Measurements from ENCODE around the gene ABCD3. TPM values are rescaled to one million over a fixed set of nuclear protein-coding genes. Genes with fewer than 3 reads are reported as not detected.

Gene ABCD3
- total RNA-seq, 1 experiment from 2014 or later = 48.8 TPM

GRCh38 chr1:94399453-94399852, 18.7 kb upstream of the ABCD3 start (continued):
- TF ChIP-seq CTCF (IDR thresholded peaks at IDR 0.05 in 2 of 3, conservative IDR thresholded peaks at IDR 0.05 in 1 of 3; ENCODE audit: borderline replicate concordance in 1 of 3, insufficient read depth in 1 of 3, low read depth in 2 of 3, low read length in 2 of 3) (no peak), ZFX (IDR thresholded peaks at IDR 0.05) (no peak), EZH2phosphoT487 (IDR thresholded peaks at IDR 0.05; ENCODE audit: borderline replicate concordance) (no peak), MAX (IDR thresholded peaks at IDR 0.05) (no peak), ZNF274 (IDR thresholded peaks at IDR 0.05; ENCODE audit: low read depth, low read length) (no peak)

GRCh38 chr1:94401206-94401605, 17.0 kb upstream of the ABCD3 start:
- TF ChIP-seq POLR2A (IDR thresholded peaks at IDR 0.05; ENCODE audit: borderline replicate concordance, extremely low read depth, insufficient read depth, insufficient read length) = no peak
- TF ChIP-seq YY1 (IDR thresholded peaks at IDR 0.05; ENCODE audit: extremely low read depth, insufficient replicate concordance, low read depth, low read length) = no peak
- no peak for TF ChIP-seq POLR2AphosphoS5 (IDR thresholded peaks at IDR 0.05; ENCODE audit: low read depth, low read length)
- TF ChIP-seq EZH2phosphoT487 (IDR thresholded peaks at IDR 0.05; ENCODE audit: borderline replicate concordance) = no peak
- no peak for TF ChIP-seq ZFX (IDR thresholded peaks at IDR 0.05)
- TF ChIP-seq CBX3 (IDR thresholded peaks at IDR 0.05; ENCODE audit: low read depth) = no peak
- no peak for TF ChIP-seq RAD21 (IDR thresholded peaks at IDR 0.05; ENCODE audit: low read depth)
- TF ChIP-seq ZBTB33 (IDR thresholded peaks at IDR 0.05; ENCODE audit: extremely low read depth, insufficient replicate concordance, low read length) = no peak
- no peak for TF ChIP-seq CEBPB (IDR thresholded peaks at IDR 0.05; ENCODE audit: low read depth)
- no peak for TF ChIP-seq SP1 (IDR thresholded peaks at IDR 0.05; ENCODE audit: low read depth)
- no peak for TF ChIP-seq SIN3A (IDR thresholded peaks at IDR 0.05; ENCODE audit: low read depth)
- TF ChIP-seq JUND (IDR thresholded peaks at IDR 0.05) = no peak
- no peak for TF ChIP-seq ATF3 (IDR thresholded peaks at IDR 0.05)
- no peak for TF ChIP-seq REST (IDR thresholded peaks at IDR 0.05; ENCODE audit: low read depth)
- no peak for TF ChIP-seq EZH2 (IDR thresholded peaks at IDR 0.05)
- TF ChIP-seq SRF (IDR thresholded peaks at IDR 0.05; ENCODE audit: low read depth) = no peak
- no peak for TF ChIP-seq EGR1 (IDR thresholded peaks at IDR 0.05; ENCODE audit: low read depth)
- Histone ChIP-seq H3K9me3 (ENCODE audit: control insufficient read depth in 1 of 2, insufficient read depth in 1 of 2, low read depth in 1 of 2, low read length in 2 of 2) (no peaks in the 10 kb centered on the region), H3K9me2 (ENCODE audit: insufficient read depth) (no peaks in the 10 kb centered on the region), H3K4me1 (ENCODE audit: control insufficient read depth in 1 of 2, insufficient read depth in 2 of 2, low read length in 2 of 2) (no peaks in the 10 kb centered on the region), H3K9ac (ENCODE audit: low read length) (no peak overlapping the region), H3K4me3 (replicated peaks in 1 of 2; ENCODE audit: low read depth in 1 of 2, low read length in 2 of 2) (no peak overlapping the region), H3K27ac (ENCODE audit: low read depth, low read length) (no peak overlapping the region), H3K79me2 (ENCODE audit: insufficient read depth, low read length) (no peaks in the 10 kb centered on the region), H4K20me1 (ENCODE audit: insufficient read depth) (no peaks in the 10 kb centered on the region), H2AFZ (ENCODE audit: low read depth, low read length, poor library complexity, severe bottlenecking) (no peak overlapping the region), H3K4me2 (ENCODE audit: low read length) (no peak overlapping the region), H3K27me3 (ENCODE audit: insufficient read depth, low read length) (no peaks in the 10 kb centered on the region), H3K36me3 (ENCODE audit: control insufficient read depth in 1 of 2, insufficient read depth in 2 of 2, low read length in 2 of 2) (no peaks in the 10 kb centered on the region)
- DNase-seq (ENCODE audit: low read depth, low spot score) (no peak), ATAC-seq (no peak)
- intact Hi-C loops (cut with micrococcal nuclease) = no loop called here
- no TSS peak for BruUV-seq (replicated peaks)
- ChIA-PET POLR2A (no interaction called here), RAD21 (ENCODE audit: low non-redundant PET in 1 of 2, low total read pairs in 2 of 2, uncharacterized antibody in 2 of 2, unreplicated experiment in 2 of 2) (no interaction called here), CTCF (no interaction called here)
